Neural cell (in vitro differentiated cells): ENCODE data around the gene CD48. TPM values are rescaled to one million over a fixed set of nuclear protein-coding genes. Genes with fewer than 3 reads are reported as not detected.

Source experiments
- H2AFZ ChIP-seq: fragments of 200-600, 300-800 bp; sonication (generic), shearing (Covaris generic); 2 replicates; pipeline ENCODE4 v1.6.0; 2014; ENCODE audit warnings: low read depth, mild to moderate bottlenecking, antibody characterized with exemption, low read length, moderate library complexity
- H3F3A ChIP-seq: fragments of 200-600 bp; shearing (Covaris generic); 2 replicates; pipeline ENCODE4 v1.6.1; 2016; ENCODE audit warnings: mild to moderate bottlenecking, moderate library complexity, mixed read lengths, antibody characterized with exemption, low read length; ENCODE audit not compliant: insufficient read depth, poor library complexity, severe bottlenecking
- H3K27ac ChIP-seq: fragments of 200-600, 300-800 bp; sonication (generic), shearing (Covaris generic); 2 replicates; pipeline ENCODE4 v1.5.1; 2014; ENCODE audit warnings: mild to moderate bottlenecking, low read length, moderate library complexity
- H3K27me3 ChIP-seq: fragments of 300-800, 200-600 bp; sonication (generic), shearing (Covaris generic); 2 replicates; pipeline ENCODE4 v1.6.0; 2014; ENCODE audit warnings: mild to moderate bottlenecking, low read depth, low read length, moderate library complexity; ENCODE audit not compliant: insufficient read depth
- H3K36me3 ChIP-seq: fragments of 300-800, 200-600 bp; sonication (generic), shearing (Covaris generic); 2 replicates; pipeline ENCODE4 v1.5.1; 2014; ENCODE audit warnings: mild to moderate bottlenecking, antibody characterized with exemption, low read length, moderate library complexity; ENCODE audit not compliant: insufficient read depth
- H3K4me2 ChIP-seq: fragments of 300-800, 200-600 bp; sonication (generic), shearing (Covaris generic); 2 replicates; pipeline ENCODE4 v1.6.0; 2014; ENCODE audit warnings: mild to moderate bottlenecking, low read length
- H3K4me3 ChIP-seq: fragments of 300-800, 200-600 bp; sonication (generic), shearing (Covaris generic); 2 replicates; pipeline ENCODE4 v1.5.1; 2014; ENCODE audit warnings: mild to moderate bottlenecking, low read length, moderate library complexity
- H3K79me2 ChIP-seq: fragments of 200-600 bp; shearing (Covaris generic); replicated peaks from 2 replicates; pipeline ENCODE4 v1.6.0; 2014; ENCODE audit warnings: mild to moderate bottlenecking, low read length, moderate library complexity; ENCODE audit not compliant: insufficient read depth
- H3K9ac ChIP-seq: fragments of 300-800, 200-600 bp; sonication (generic), shearing (Covaris generic); 2 replicates; pipeline ENCODE4 v1.6.1; 2016; ENCODE audit warnings: mild to moderate bottlenecking, low read length, mixed read lengths
- H3K9me2 ChIP-seq: fragments of 200-600 bp; shearing (Covaris generic); 2 replicates; pipeline ENCODE4 v1.6.1; 2016; ENCODE audit warnings: mild to moderate bottlenecking, low read length, mixed read lengths; ENCODE audit not compliant: insufficient read depth
- H3K9me3 ChIP-seq: fragments of 200-600, 300-800 bp; sonication (generic), shearing (Covaris generic); 2 replicates; pipeline ENCODE4 v1.6.1; 2016; ENCODE audit warnings: mild to moderate bottlenecking, mixed run types, low read length, moderate library complexity, mixed read lengths
- H4K20me1 ChIP-seq: fragments of 200-600 bp; shearing (Covaris generic); 2 replicates; pipeline ENCODE4 v1.6.1; 2016; ENCODE audit warnings: mild to moderate bottlenecking, mixed run types; ENCODE audit not compliant: insufficient read depth
- CTCF ChIP-seq: fragments of 450-650 bp; IDR thresholded peaks from 2 replicates; pipeline ENCODE4 v1.5.1; 2014; ENCODE audit warnings: antibody characterized with exemption, mild to moderate bottlenecking, moderate library complexity; ENCODE audit not compliant: poor library complexity, severe bottlenecking
- EP300 ChIP-seq: fragments of 450-650 bp; conservative IDR thresholded peaks from 2 replicates; pipeline ENCODE4 v1.6.1; 2014; ENCODE audit warnings: antibody characterized with exemption, mild to moderate bottlenecking, moderate library complexity; ENCODE audit not compliant: poor library complexity, severe bottlenecking
- EZH2 ChIP-seq: fragments of 200-600, 300-800 bp; shearing (Covaris generic), sonication (generic); IDR thresholded peaks from 2 replicates; pipeline ENCODE4 v1.6.1; 2014; ENCODE audit warnings: antibody characterized with exemption, low read length, borderline replicate concordance, mild to moderate bottlenecking; ENCODE audit not compliant: insufficient read depth, poor library complexity, severe bottlenecking
- MXI1 ChIP-seq: fragments of 450-650 bp; conservative IDR thresholded peaks from 2 replicates; pipeline ENCODE4 v1.6.1; 2014; ENCODE audit warnings: antibody characterized with exemption, mild to moderate bottlenecking; ENCODE audit not compliant: poor library complexity, severe bottlenecking
- POLR2AphosphoS5 ChIP-seq: IDR thresholded peaks from 2 replicates; pipeline ENCODE4 v1.6.1; 2012
- RAD21 ChIP-seq: fragments of 450-650 bp; conservative IDR thresholded peaks from 2 replicates; pipeline ENCODE4 v1.6.1; 2014; ENCODE audit warnings: antibody characterized with exemption, mild to moderate bottlenecking, moderate library complexity
- REST ChIP-seq: IDR thresholded peaks from 2 replicates; pipeline ENCODE4 v1.6.1; 2012; ENCODE audit warnings: borderline replicate concordance
- SMC3 ChIP-seq: fragments of 450-650 bp; conservative IDR thresholded peaks from 2 replicates; pipeline ENCODE4 v1.6.1; 2014; ENCODE audit warnings: antibody characterized with exemption, mild to moderate bottlenecking, moderate library complexity; ENCODE audit not compliant: poor library complexity
- TAF1 ChIP-seq: IDR thresholded peaks from 2 replicates; pipeline ENCODE4 v1.6.1; 2012; ENCODE audit warnings: low read depth
- polyA plus RNA-seq: library from polyadenylated mRNA; depleted of rRNA; stranded (reverse); fragments of >200 nt; gene quantifications from 2 replicates; pipeline ENCODE4 v1.2.3, GENCODE V29; 2014

CD48 gene
- polyA plus RNA-seq, 1 donor from 2014 or later: not detected

- no peaks in the 10 kb centered on the region for H3K9me3 ChIP-seq
- H2AFZ ChIP-seq: no peak overlapping the region
- no peaks in the 10 kb centered on the region for H3K9me2 ChIP-seq
- no peaks in the 10 kb centered on the region for H4K20me1 ChIP-seq
- H3K4me3 ChIP-seq: no peak overlapping the region
- H3F3A ChIP-seq: no peaks in the 10 kb centered on the region
- no peak overlapping the region for H3K27ac ChIP-seq
- no peak overlapping the region for H3K9ac ChIP-seq
- H3K79me2 ChIP-seq: no peaks in the 10 kb centered on the region
- no peak overlapping the region for H3K4me2 ChIP-seq
- H3K36me3 ChIP-seq: no peaks in the 10 kb centered on the region
- no peak for TF ChIP-seq POLR2AphosphoS5
- TF ChIP-seq REST: no peak
- no peak for TF ChIP-seq TAF1
- TF ChIP-seq CTCF: no peak
- TF ChIP-seq RAD21: no peak
- no peak for TF ChIP-seq SMC3
- no peak for TF ChIP-seq EP300
- no peak for TF ChIP-seq EZH2
- TF ChIP-seq MXI1: no peak
- no peaks in the 10 kb centered on the region for H3K27me3 ChIP-seq
These were observed 73.1 kb downstream of the CD48 start for GRCh38 chr1:160638540-160638857.

GRCh38 chr1:160637821-160638539 lies 73.6 kb downstream of the CD48 start:
- H3K27me3 ChIP-seq: no peaks in the 10 kb centered on the region
- no peak overlapping the region for H3K4me2 ChIP-seq
- H2AFZ ChIP-seq: no peak overlapping the region
- no peaks in the 10 kb centered on the region for H3K36me3 ChIP-seq
- H3F3A ChIP-seq: no peaks in the 10 kb centered on the region
- H3K9ac ChIP-seq: no peak overlapping the region
- no peaks in the 10 kb centered on the region for H3K9me3 ChIP-seq
- H4K20me1 ChIP-seq: no peaks in the 10 kb centered on the region
- no peaks in the 10 kb centered on the region for H3K79me2 ChIP-seq
- no peak for TF ChIP-seq MXI1
- TF ChIP-seq POLR2AphosphoS5: no peak
- no peak for TF ChIP-seq RAD21
- TF ChIP-seq EZH2: no peak
- no peak for TF ChIP-seq EP300
- TF ChIP-seq REST: no peak
- no peak for TF ChIP-seq SMC3
- no peak for TF ChIP-seq TAF1
- no peak for TF ChIP-seq CTCF
- H3K27ac ChIP-seq: no peak overlapping the region
- H3K9me2 ChIP-seq: no peaks in the 10 kb centered on the region
- no peak overlapping the region for H3K4me3 ChIP-seq
